ENCODE results near the gene OR2T10. TPM values are rescaled to one million over a fixed set of nuclear protein-coding genes. Genes with fewer than 3 reads are reported as not detected.
"Not testable (repeated sequence)": the region's sequence is repeated elsewhere in the genome, so short reads cannot be mapped to it uniquely, and the experiment has no call there.

The OR2T10 gene
- not detected for total RNA-seq
- long read RNA-seq, donor 1: 0 reads
- long read RNA-seq, donor 2: 0 reads

- no peak for DNase-seq (ENCODE audit: low spot score)
- intact Hi-C loops (cut with DNase I): no loop called here
Observed at GRCh38 chr1:248597589-248597988, at the start of gene OR2T10. TSS of gene OR2T10 (minus strand) at chr1:248597700. CDS start at chr1:248593768, 3,932 bp downstream.

GRCh38 chr1:248645178-248645577 lies 47.7 kb upstream of the OR2T10 start, which contains the start of gene OR2T35:
TSS of gene OR2T35 (minus strand) at chr1:248645278. CDS start at chr1:248639258, 6,020 bp downstream.
- DNase-seq (ENCODE audit: low spot score); intact Hi-C loops (cut with DNase I): not testable (repeated sequence)

- intact Hi-C loops (cut with DNase I); DNase-seq (ENCODE audit: low spot score): not testable (repeated sequence)
Observed at GRCh38 chr1:248642971-248643651, 45.6 kb upstream of the OR2T10 start.

GRCh38 chr1:248641583-248641982 lies 44.1 kb upstream of the OR2T10 start:
- intact Hi-C loops (cut with DNase I); DNase-seq (ENCODE audit: low spot score): not testable (repeated sequence)

- DNase-seq (ENCODE audit: low spot score); intact Hi-C loops (cut with DNase I): not testable (repeated sequence)
Observed at GRCh38 chr1:248640906-248641305, 43.4 kb upstream of the OR2T10 start.

DNA sequence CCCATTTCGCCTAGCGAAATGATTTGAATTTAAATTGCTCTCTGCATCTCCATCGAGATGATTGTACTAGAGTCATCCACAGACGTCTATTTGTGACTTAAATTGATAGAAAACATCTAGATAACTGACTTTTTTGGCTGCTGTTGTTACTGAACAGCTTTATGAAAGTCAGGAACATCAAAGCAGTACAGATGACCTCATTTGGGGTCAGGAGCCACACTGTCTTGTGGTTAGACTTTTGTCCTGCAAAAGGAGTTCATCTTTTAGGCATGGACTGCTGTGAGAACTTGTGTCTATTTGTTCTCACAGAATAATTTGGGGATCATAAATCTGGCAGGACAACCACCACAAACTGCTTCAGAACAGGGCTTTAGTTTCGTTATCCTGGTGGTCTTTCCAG lies 42.2 kb upstream of the OR2T10 start:
- intact Hi-C loops (cut with DNase I); DNase-seq (ENCODE audit: low spot score): not testable (repeated sequence)

- intact Hi-C loops (cut with DNase I); DNase-seq (ENCODE audit: low spot score): not testable (repeated sequence)
Observed at GRCh38 chr1:248636612-248637011, 39.1 kb upstream of the OR2T10 start.

DNA sequence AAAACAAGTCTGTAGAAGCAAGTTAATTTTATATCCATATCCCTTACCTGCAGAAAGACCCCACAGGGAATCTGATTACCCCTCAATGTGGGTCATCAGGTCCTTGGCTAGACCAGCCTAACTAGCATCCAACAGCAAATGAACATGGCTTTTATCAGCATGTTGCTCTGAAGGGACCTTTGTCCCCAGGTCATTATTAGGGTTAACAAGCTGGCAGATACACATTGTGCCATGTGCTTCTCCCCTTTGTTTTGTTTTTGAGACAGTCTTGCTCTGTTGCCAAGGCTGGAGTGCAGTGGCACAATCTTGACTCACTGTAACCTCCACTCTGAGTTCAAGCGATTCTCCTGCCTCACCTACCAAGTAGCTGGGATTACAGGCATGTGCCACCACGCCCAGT lies 37.5 kb upstream of the OR2T10 start, which contains the start of gene OR2T11:
Gene OR2T11 (minus strand): TSS at position 101 of the 400 bp plus-strand sequence. CDS start 7,963 bp downstream, outside the sequence.
- DNase-seq (ENCODE audit: low spot score); intact Hi-C loops (cut with DNase I): not testable (repeated sequence)

- intact Hi-C loops (cut with DNase I): no loop called here
- DNase-seq (ENCODE audit: low spot score): no peak
Observed at GRCh38 chr1:248631354-248632008, 34.0 kb upstream of the OR2T10 start.

DNA sequence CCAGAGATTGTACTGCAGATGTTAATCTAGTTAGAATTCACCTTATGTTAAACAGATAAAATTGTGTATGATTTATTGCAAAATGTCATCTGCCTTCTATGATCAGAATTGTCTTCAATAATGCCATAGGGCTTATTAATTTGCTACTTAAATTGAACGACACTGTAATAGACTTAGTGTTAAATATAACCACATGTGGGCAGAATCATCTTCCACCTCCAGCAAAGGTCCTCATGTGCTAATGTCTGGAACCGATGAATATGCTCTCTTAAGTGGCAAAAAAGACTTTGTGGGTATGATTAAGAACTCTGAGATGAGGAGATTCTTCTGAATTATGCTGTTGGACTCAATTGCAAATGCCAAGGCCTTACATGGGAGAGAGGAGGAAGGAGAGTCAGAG lies 33.1 kb upstream of the OR2T10 start:
- intact Hi-C loops (cut with DNase I): no loop called here
- no peak for DNase-seq (ENCODE audit: low spot score)

GRCh38 chr1:248627971-248628844 lies 30.7 kb upstream of the OR2T10 start:
- DNase-seq (ENCODE audit: low spot score): no peak
- intact Hi-C loops (cut with DNase I): no loop called here

DNA sequence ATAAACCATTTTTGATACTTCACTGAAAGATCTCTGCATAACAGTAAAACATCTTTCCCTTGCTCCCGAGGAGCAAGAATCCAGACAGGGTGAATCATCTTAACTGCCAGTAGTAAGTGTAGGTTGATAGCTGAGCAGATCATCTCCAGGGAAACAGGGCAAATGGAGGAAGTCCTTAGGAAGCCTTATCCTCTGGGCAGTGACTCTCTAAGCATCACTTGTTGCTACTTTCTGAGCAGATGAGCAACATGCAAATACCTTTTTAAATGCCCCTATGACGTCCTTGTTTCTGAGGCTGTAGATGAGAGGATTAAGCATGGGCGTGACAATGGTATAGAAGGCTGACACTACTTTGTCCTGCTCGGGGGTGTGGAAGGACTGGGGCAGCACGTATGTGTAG lies 28.5 kb upstream of the OR2T10 start:
- intact Hi-C loops (cut with DNase I): no loop called here
- no peak for DNase-seq (ENCODE audit: low spot score)

DNA sequence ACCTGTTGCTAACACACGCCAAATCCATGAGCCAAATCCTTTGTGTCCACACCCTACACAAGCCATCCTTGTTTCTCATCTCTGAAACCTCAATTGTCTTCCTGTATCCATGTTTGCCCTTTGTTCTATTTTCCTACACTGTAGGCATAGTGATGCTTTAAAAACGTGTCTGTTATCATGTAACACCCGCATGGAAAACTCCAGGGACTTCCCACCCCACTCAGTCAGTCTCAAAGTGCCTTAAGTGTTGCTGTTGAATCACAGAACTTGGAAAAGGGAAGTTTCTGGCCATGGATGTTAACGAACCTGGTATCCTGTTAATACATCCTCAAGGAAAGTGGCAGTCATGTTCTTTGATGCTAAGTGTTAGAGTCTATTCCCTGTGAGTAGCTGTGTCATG lies 27.7 kb upstream of the OR2T10 start:
- DNase-seq (ENCODE audit: low spot score): no peak
- intact Hi-C loops (cut with DNase I): no loop called here

DNA sequence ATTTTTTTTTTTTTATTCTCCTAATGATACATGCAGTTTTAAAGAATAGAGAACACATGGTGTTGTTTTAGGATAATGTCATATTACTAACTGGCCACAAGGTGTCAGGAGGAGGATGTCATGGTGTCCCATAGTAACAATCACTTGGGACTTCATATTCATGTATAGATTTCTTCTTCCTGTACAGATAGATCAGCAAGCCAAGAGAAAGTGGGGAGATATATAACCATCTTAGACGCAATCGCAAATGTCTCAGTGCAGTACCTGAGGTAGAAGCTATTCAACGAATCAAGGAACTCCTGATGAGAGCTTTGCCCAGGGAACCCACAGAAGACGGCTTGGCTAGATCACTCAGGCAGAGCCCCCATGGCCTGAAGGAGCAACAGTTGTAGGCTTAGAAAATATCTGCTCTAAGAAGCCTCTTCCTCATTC lies 25.1 kb upstream of the OR2T10 start:
- intact Hi-C loops (cut with DNase I): no loop called here
- no peak for DNase-seq (ENCODE audit: low spot score)

DNA sequence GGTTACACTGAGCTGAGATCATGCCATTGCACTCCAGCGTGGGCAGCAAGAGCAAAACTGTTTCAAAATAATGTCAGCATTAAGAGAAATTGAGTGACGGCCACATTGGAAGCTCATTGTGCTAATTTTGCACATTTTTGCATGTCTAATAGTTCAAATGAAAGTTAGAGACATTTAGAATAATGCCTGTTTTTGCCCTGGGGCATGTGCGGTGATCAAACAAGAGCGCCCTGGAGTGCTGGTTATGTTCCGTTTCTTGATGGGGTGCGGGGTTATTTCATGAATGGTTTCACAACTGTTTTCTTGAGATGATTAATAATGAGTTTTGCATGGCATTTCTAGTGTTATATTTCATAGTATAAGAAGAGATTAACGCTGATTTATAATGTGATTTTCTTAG lies 24.3 kb upstream of the OR2T10 start:
- DNase-seq (ENCODE audit: low spot score): no peak

DNA sequence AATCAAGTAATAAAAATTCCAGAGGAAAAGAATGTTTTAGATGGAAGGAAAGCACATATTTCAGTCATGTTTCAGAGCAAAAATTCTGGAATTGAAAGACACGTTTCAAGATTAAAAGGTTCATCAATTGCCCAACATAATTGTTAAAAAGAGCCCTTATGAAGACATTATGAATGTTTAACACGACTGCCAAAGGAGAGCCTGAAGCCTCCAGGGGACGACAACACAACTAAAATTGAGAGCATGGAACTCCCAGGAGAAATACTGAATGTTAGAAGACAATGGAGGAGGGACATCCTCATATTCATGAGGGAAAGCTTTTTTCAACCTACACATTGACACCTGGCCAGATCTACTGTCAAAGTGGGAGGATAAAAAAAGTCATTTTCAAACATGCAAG lies 21.4 kb upstream of the OR2T10 start:
- intact Hi-C loops (cut with DNase I): no loop called here
- no peak for DNase-seq (ENCODE audit: low spot score)

More for the DNA sequence above, 24.3 kb upstream of the OR2T10 start:
- intact Hi-C loops (cut with DNase I): no loop called here

DNA sequence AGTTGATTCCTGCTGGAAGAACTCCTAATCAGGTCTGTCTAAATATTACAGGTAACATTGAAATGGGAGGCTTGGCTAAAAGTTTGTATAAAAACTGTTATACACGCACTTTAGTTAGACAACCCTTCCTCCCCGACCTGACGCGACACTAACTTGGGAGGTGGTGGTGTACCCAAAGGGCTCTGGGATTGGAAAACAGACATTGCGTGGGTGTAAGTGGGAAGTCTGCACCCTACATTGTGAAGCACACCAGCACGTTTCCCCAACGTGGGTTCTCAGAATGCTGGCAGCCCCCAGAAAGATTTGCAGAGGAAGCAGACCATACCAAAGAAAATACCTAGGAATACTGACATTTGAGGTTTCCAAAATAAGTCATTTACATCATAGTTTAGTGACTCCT lies 20.6 kb upstream of the OR2T10 start:
- DNase-seq (ENCODE audit: low spot score): no peak
- intact Hi-C loops (cut with DNase I): no loop called here

- DNase-seq (ENCODE audit: low spot score): no peak
- intact Hi-C loops (cut with DNase I): no loop called here
Observed at GRCh38 chr1:248613742-248614141, 16.2 kb upstream of the OR2T10 start.

DNA sequence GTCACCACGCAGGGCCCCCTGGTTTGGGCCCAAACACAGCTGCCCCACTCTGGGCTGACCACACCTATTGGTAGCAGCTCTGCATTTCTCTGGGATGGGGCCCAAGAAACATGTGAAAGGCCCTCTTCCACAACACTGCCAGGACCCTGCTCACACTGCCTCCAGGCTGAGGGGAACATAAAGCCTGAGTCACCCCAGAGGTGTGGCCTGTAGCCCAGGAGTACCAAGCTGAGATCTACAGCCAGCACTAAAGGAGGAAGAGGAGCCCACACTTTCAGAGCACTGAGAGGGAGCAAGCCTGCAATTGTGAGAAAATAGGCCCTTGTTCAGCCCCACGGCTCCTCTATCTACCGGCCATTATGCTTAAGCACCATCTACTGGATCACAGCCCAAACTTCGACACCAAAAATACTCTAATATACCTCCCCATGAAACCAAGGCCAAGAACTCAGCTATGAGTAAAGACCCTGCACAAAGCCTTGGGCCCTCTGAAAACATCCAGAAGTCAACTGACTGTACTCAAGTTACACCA lies 14.4 kb upstream of the OR2T10 start:
- intact Hi-C loops (cut with DNase I): no loop called here
- DNase-seq (ENCODE audit: low spot score): no peak

Measured in posterior vena cava (tissue), 2 donors.